ENCODE results near the gene PPP1R27. TPM values are rescaled to one million over a fixed set of nuclear protein-coding genes. Genes with fewer than 3 reads are reported as not detected.
A peak's percentile ranks its signal among the peaks of the same experiment; 100 is the strongest.

PPP1R27 gene
- not detected for total RNA-seq
- long read RNA-seq, result 0 reads

GRCh38 chr17:81834831-81835267 lies at the start of gene PPP1R27:
TSS of gene PPP1R27 (minus strand) at chr17:81835050. CDS start at chr17:81834953, 97 bp downstream.
- ATAC-seq (no peak), DNase-seq (no peak)
- intact Hi-C loops (cut with DNase I, micrococcal nuclease), result no loop called here

- DNase-seq, result no peak
- intact Hi-C loops (cut with DNase I, micrococcal nuclease), result no loop called here
- peak; percentile 16 for ATAC-seq
Measured at GRCh38 chr17:81884520-81884919, 49.7 kb upstream of the PPP1R27 start.

GRCh38 chr17:81879121-81879520 lies 44.3 kb upstream of the PPP1R27 start:
- no peak for DNase-seq
- ATAC-seq, result peak; percentile 26
- intact Hi-C loops (cut with DNase I, micrococcal nuclease), result no loop called here

GRCh38 chr17:81878294-81878693 lies 43.4 kb upstream of the PPP1R27 start:
- ATAC-seq (no peak), DNase-seq (no peak)
- intact Hi-C loops (cut with DNase I, micrococcal nuclease), result no loop called here

- ATAC-seq, result no peak
- intact Hi-C loops (cut with DNase I, micrococcal nuclease), result no loop called here
- DNase-seq, result no peak
Measured at GRCh38 chr17:81877569-81877968, 42.7 kb upstream of the PPP1R27 start.

GRCh38 chr17:81871387-81872230 lies 36.8 kb upstream of the PPP1R27 start:
- ATAC-seq, result peak; percentile 30
- DNase-seq, result peak; percentile 94 to 97
- intact Hi-C loops (cut with DNase I, micrococcal nuclease), result no loop called here

- ATAC-seq, result peak; percentile 53
- intact Hi-C loops (cut with DNase I, micrococcal nuclease), result no loop called here
- DNase-seq, result no peak
Measured at GRCh38 chr17:81870981-81871386, 36.1 kb upstream of the PPP1R27 start, which contains the start of gene ARHGDIA. TSS of gene ARHGDIA (minus strand) at chr17:81871337. CDS start at chr17:81869930, 1,407 bp downstream.

- DNase-seq, result peak; percentile 49 to 67
- intact Hi-C loops (cut with DNase I, micrococcal nuclease), result no loop called here
- ATAC-seq, result peak; percentile 22
Measured at GRCh38 chr17:81870131-81870980, 35.5 kb upstream of the PPP1R27 start.

- DNase-seq (peak in 1 of 2 donors; percentile 51), ATAC-seq (no peak)
- intact Hi-C loops (cut with DNase I, micrococcal nuclease), result no loop called here
Measured at GRCh38 chr17:81869221-81870130, 34.6 kb upstream of the PPP1R27 start.

GRCh38 chr17:81868674-81869220 lies 33.9 kb upstream of the PPP1R27 start:
- ATAC-seq (no peak), DNase-seq (peak in 1 of 2 donors; percentile 48)
- intact Hi-C loops (cut with DNase I, micrococcal nuclease), result no loop called here

- DNase-seq (peak in 1 of 2 donors; percentile 31), ATAC-seq (no peak)
- intact Hi-C loops (cut with DNase I, micrococcal nuclease), result no loop called here
Measured at GRCh38 chr17:81867991-81868673, 33.3 kb upstream of the PPP1R27 start.

GRCh38 chr17:81867170-81867990 lies 32.5 kb upstream of the PPP1R27 start:
- intact Hi-C loops (cut with DNase I, micrococcal nuclease), result no loop called here
- DNase-seq, result peak; percentile 62 to 71
- peak; percentile 16 for ATAC-seq

- intact Hi-C loops (cut with DNase I, micrococcal nuclease), result no loop called here
- DNase-seq, result no peak
- no peak for ATAC-seq
Measured at GRCh38 chr17:81866440-81867169, 31.8 kb upstream of the PPP1R27 start.

- DNase-seq, result peak; percentile 94 to 97
- peak; percentile 61 for ATAC-seq
- intact Hi-C loops (cut with DNase I, micrococcal nuclease), result no loop called here
Measured at GRCh38 chr17:81865733-81866439, 31.0 kb upstream of the PPP1R27 start.

- peak in 1 of 2 donors; percentile 31 for DNase-seq
- intact Hi-C loops (cut with DNase I, micrococcal nuclease), result no loop called here
- no peak for ATAC-seq
Measured at GRCh38 chr17:81865358-81865732, 30.5 kb upstream of the PPP1R27 start.
